Measurements from ENCODE around the gene AGRN.

AGRN gene

DNA sequence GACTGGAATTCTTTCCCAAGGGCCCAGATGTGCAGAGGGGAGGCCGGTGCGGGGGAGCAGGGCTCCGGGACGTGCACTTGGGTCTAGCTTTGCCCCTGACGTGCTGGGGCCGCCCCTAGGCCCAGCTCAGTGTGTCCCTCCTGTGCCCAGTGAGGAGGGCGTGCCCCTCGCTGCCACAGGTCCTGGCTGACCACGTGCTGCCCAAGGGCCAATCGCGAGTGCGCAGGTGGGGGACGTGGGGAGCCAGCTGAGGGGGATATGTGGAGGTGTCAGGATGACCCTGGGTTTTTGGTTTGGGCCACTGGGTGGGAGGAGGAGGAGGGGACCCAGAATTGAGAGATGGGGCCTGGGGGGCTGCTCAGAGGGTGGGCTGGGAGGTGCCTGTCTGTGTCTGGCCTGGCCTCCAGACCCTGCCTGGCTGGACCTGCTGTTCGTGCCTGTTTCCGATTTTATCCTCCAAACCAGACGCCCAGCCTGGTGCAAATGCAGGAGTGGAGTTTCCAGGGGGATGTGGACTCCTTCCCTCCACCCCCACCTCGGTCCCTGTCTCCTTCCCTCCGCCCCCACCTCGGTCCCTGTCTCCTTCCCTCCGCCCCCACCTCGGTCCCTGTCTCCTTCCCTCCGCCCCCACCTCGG lies 60.3 kb downstream of the AGRN start:
- DNase-seq (ENCODE audit: low read depth in 2 of 2), result no peak

DNA sequence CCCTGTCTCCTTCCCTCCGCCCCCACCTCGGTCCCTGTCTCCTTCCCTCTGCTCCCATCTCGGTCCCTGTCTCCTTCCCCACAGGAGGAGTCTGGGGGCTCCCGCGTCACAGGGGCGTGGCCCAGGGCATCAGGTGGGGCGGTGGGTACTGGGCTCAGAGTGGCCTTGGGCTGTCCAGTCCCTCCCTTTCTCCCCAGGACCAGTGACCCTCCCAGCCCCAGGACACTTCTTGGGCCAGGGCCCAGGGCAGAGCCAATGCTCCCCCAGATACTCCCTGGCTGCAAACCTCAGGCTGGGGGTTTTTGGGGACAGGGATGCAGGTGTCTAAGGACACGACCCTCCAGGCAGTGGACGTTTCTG lies 61.0 kb downstream of the AGRN start:
- DNase-seq (ENCODE audit: low read depth in 2 of 2), result no peak

DNA sequence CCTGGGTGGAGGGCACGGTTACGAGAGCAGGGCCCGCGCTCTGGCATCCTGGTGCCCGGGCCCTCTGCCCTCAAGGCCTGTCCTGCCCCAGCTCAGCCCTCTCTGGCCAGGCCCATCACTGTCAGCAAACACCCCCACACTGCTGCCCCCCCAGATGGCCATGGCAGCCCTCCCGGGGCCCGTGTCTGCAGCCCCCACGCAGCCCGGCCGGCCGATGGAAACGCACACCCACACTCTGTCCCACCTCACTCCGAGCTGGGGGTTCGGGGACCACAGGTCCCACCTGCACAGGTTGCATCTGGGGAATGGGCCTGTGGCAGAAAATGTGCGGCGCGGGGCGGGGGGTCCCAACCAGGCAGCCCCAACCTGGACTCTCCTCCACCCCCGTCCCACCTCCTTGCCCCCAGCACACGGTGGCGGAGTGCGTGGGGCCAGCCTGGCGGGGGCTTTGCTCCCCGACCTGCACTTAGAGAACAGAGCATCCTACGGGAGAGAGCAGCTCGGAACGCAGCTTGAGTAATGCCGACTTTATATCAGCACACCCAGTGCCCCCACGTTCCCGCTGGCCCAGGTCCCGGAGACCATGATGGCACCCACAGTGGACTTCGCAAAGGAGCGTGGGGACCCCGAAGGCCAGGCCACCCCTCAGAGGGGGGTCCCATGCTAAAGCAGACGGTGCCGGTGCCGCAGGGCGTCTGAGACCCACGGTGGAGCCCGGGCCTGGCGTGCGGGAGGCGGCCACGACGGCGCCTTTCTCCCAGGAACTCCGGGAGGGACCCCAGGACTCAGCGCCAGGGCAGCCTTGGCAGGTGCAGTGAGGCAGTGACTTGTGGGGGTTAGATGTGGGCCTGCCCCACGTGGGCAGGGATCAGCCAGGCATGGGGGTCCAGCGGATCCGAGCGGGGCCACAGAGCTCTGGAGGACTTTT lies 61.7 kb downstream of the AGRN start:
- no peak for DNase-seq (ENCODE audit: low read depth in 2 of 2)

DNA sequence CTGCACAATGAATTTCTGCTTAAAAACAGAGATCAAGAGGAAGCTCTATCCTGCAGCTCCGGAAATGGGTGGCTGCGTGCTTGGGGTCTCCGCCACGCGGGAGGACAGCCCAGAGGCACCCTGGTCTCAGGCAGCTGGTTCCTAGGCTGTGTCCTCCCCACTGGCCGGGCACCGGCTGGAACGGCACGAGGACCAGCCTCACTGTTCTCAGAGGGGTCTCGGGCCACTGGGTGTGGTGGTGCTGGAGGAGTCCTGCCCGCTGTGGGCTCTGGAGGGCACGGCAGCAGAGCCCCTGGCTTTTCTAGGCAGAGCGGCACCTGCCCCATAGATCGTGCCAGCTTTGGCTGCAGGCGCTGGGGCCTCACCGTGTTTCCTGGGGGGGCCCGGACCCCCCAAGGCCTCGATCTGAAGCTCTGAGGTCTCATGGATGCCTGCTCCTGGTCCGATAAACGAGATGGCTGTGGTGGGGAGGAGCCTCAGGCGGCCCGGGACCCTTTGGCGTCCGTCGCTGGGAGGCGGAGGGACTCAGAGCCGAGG lies 62.4 kb downstream of the AGRN start:
- no peak for DNase-seq (ENCODE audit: low read depth in 2 of 2)

DNA sequence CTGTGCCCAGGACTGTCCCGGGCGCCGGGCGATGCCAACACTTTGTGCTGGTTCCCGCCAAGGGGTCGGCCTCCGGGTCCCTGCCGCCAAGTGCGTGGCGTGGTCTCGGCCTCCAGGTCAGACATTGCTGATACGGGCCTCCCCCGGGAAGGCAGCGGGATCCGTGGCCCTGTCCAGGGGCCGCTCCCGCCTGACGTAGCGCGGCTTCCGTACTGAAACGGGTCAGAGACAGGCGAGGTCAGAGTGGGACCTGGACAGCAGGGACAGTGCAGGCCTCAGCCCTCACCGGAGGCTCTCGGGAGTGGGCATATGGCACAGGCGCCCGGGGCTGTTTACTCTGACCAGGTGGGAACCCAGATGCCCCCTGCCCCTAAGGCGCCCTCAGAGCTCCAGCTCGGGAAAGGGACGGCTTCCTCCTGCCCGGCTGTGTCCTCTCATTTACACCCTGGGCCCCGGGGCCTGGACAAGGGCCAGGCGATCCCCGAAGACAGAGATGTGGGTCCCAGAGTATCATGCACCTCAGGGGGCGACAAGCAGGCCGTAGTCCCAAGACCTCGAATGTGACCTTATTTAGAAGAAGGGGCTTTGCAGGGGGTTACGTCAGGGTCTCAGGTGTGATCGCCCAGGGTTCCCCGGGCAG lies 63.0 kb downstream of the AGRN start:
- no peak for DNase-seq (ENCODE audit: low read depth in 2 of 2)

DNA sequence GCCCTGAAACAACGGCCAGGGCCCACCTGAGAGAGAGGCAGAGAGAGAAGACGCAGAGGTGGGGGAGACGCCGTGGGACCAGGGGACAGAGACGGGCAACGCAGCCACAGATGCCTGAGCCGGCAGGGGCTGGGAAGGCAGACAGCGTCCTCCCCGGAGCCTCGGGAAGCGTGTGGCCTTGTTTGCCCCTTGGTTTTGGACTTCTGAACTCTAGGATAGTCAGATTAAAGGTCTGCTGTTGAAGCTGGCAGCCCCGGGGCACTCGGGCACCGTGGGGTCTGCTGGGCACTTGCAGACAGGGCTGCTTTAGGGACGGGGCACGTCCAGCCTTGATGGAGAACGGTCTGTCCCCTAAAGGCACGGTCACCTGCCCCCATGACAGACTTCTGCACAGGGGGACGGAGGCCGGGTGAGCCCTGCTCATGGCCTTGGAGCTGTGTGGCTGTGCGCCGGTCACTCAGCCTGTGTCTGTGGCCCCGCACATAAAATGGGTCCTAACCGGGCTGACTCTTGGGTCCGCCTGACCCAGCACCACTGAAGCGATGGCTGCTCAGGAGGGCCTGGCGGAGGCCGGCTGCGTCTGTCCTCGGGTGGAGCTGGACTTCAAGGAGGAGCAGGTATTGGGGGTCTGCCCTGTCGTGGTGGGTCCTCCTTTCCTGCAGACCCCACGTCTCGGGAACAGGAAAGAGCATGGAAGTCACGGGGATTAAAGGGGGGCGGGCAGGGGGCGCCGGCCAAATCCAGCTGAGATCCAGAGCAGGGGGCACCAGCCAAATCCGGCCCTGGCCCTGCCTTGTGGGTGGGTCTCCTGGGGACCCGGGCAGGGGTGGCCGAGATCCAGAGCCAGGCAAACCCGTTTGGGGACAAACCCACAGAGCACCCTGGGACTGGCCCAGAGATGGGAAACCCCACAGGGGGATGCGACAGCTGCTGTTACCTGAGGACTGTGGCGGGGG lies 63.8 kb downstream of the AGRN start:
- no peak for DNase-seq (ENCODE audit: low read depth in 2 of 2)

DNA sequence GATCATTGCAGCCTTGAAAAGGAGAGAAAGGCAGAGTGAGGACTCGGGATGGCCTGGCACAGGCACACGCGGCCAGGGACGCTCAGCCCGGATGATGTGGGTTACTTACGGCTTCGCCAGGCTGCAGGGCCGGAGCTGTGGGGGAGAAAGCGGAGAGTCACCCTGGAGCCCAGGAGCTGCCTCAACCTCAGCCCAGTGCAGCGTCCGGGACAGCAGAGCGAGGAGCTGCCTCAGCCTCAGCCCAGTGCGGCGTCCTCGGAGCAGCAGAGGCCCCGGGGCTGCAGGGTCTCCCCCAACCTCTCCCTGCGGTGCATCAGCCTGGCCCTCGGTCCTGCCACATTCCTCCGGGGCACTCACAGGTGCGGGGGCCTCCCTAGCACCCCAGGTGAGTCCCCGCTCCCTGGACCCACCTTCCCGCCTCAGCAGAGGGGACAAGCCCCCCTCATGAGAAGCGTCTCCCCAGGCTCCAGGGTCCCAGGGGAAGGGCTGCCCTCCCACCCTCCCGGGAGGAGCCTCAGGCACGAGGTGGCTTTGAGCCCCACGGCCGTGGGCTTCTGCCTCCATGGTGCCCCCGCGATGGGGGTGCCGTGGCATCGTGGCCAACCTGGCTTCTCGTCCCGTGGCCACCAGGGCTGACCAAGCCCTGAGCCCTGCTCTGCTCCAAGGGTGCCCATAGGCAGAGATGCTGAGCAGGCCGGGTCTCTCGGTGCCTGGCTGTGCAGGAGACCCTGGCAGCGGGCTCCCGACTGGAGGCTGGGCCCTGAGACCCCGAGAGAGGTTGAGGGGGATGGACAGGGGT lies 64.7 kb downstream of the AGRN start:
- no peak for DNase-seq (ENCODE audit: low read depth in 2 of 2)

DNA sequence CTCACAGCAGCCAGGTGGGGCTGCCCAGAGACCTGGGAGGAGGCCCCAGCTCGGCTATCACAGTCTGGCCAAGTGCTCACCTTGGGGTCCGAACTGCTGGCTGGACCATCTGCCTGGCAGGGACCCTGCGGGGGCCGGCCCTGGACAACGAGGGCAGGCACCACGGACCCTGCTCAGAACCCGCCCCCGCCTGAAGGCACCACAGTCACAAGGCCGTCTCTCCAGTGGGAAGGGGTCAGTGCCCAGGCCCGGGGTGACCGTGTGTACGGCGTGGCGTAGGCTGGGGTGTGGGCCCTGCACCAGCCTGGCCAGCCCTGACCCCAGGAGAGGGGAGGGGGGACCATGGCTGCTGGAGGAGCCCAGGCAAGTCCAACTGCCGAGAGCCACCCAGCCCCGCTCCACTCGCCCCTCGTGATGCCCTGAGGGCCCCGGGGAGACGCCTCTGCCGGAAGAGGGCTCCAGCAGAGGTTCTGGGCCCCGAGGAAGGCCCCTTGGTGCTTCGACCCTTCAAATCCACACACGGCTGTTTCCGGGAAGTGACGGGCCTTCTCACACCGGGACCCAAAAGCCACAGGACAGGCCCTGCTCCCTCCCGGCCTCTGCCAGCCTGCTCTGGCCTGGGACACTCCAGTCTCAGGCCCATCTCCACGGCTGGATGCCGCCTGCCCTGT lies 65.4 kb downstream of the AGRN start:
- no peak for DNase-seq (ENCODE audit: low read depth in 2 of 2)

DNA sequence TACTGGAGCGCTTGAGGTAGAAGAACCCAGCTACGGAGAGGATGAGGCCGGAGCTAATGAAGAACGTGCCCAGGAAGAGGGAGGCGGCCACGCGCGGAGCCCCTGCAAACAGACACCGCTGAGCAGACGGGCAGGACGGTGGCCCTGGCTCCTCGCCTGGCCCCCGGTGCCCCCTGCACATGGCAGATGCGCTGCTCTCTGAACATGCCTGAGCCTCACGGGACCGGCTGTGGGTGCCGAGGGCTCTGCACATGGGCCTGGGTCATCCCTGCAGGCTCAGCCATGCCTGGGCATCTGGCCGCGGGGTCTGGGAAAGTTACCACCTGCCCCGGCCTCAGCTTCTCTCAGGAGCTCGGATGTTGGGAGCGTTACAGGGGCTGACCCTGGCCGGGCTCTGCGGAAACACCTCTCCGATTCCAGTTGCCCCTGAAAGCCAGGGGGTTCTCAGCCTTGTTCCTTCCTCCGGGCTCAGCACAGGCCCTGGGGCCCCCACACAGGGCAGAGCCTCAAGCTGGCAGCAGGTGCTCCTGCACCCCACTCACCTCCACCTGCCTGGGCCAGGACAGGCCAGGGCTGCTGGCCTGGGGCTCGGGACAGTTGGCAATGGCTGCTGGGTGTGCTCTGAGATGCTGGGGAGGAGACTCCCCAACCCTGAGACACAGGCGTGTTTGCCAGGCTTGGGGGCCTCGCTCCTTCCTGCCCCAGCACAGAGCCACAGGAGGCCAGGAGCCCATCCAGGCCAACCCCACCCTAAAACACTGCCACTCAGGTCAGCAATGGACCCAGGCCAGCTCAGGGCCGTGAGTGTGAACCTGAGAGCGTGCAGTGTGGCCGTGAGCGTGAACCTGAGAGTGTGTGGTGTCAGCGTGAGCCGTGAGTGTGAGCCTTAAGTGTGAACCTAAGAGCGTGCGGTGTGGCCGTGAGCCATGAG lies 66.3 kb downstream of the AGRN start:
- DNase-seq (ENCODE audit: low read depth in 2 of 2), result no peak

DNA sequence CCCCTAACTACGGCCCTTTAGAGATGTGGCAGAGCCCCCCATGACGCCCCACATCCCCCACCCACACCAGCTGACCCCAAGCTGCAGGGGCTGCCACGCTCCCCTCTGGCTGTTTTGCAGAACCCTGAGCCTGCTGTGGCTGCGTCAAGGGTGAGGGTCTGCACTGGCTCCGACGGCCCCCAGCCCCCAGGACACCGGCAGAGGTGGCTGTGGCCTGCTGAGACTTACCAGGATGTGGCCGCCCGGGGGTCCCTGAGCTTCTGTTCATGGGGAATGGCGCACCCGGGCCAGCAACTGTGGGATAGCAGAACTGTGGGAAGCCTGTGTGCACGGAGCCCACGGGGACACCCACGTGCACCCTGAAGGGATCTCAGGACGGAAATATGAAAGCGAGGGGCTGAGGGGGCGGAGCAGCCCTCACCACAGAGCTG lies 67.0 kb downstream of the AGRN start:
- no peak for DNase-seq (ENCODE audit: low read depth in 2 of 2)

DNA sequence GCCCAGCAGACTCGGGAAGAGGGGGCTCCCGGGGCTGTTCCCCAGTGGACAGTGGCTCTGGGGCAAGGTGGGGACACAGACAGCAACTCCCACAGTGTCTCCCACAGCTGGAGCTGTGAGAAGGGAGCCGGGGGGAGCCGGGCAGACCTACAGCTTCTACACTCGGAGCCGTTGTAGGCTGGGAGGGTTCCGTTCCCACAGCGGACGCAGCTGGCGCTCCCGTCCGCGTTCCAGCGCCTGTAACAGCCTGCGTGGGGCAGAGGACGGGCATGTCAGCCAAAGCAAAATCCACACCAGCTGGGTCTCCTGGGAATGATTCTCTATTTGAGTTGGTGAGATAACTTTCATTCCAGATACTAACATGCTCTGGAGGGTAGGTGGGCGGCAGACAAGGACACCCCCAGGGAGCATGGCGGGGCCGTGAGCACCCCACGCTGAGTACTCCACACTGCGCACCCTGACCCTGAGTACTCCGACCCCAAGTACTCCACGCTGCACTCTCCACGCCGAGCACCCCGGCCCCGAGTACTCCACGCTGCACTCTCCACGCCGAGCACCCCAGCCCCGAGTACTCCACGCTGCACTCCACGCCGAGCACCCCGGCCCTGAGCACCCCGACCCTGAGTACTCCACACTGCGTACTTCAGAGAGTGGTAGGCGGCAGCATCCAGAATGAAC lies 67.6 kb downstream of the AGRN start:
- DNase-seq (ENCODE audit: low read depth in 2 of 2), result no peak

DNA sequence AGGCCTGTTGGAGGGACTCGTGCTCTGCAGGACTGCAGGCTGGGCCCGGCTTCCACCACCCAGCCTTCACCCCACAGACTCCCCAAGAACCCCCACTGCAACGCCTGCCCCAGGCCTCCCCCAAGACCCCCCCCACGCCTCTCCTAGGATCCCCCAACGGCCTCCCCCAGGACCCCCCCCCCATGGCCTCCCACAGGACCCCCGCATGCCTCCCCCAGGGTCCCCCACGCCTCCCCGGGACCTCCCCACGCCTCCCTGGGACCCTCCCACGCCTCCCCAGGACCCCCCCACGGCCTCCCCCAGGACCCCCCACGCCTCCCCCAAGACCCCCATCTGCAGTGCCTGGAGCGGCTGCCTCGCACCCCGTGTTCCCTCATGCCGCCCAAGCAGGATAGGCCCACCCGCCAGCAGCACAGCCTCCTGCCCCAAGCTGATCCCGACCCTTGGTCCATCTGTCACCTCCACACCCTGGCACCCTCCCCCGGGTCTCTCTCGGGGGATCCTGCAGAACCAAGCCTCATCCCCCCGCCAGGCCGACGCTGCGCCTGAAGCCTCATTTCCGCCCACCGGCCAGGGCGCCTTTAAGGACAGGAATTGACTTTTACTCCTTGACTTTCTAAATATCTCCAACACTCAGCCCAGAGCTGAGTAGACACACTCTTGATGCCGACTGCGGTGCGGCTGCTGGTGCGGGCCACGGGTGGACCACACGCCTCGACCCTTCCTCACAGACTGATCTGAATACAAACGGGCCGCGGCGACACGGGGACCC lies 68.3 kb downstream of the AGRN start:
- DNase-seq (ENCODE audit: low read depth in 2 of 2), result no peak

DNA sequence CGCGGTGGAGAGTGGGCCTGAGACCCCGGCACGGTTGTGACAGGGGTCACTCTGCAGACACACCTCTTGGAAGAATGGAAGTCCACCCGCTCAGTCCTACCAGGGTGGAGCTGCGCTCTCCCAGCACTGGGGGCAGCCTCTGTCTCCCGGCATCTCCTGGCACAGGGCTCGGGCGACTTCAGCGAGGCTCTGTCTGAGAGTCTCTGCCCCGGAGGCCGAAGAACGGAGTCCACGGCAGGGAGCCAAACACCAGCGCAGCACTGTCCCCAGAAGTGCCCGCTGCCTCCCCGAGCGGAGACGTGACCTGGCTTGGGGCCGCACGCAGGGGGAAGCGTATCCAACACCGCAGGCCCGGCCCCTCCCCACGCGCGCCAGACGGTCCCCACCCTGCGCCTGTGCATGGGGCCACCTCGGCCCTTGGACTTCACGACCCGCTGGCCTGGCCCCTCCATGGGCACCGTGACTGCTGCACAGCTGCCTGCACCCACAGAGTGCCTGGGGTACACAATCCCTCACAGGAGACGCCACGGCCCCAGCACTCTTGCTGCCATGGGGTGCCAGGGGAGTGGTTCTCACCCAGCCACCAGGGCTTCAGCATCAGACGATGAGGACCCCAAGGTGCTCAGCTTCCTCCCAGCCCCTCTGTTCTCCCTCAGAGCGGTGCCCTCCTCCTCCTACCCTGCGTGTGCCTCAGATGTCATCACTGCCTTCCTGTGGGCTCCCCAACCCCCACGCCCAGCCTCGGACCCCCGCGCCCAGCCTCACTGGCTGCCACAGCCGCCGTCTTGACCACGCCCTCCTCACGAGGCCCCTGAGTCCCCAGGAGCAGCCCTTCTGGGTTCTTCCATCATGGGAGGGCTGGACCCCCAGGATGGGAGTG lies 69.1 kb downstream of the AGRN start:
- no peak for DNase-seq (ENCODE audit: low read depth in 2 of 2)

DNA sequence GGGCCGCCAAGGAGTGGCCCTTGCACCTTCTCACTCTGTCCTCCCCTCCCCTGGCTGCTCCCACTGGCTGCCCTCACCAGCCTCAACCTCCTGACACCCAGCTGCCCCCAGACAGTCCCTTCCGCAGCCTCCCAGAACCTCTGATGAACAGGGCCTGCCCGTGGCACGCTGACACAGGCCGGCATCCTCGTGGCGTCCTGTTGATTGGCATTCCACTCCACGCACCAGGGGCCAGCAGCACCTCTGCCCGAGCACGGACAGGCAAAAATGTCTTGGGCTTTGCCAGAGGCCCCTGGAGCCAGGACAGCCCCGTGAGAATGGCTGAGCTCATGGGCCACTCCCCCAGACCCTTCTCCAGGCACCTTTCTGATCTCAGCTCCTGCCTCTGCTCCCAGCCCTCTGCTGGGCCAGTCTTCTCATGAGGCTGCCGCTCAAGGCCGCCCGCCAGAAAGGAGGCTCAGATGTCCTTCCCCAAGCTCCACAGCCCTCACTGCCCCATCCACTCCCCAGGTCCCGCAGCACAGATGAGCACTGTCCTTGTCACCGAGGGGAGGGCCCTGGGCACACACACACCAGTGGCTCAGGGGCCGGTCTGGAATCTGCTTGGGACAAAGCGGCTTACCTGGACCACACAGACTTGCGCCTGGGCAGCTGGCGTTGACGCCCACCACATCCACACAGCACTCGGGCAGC lies 70.0 kb downstream of the AGRN start:
- no peak for DNase-seq (ENCODE audit: low read depth in 2 of 2)

DNA sequence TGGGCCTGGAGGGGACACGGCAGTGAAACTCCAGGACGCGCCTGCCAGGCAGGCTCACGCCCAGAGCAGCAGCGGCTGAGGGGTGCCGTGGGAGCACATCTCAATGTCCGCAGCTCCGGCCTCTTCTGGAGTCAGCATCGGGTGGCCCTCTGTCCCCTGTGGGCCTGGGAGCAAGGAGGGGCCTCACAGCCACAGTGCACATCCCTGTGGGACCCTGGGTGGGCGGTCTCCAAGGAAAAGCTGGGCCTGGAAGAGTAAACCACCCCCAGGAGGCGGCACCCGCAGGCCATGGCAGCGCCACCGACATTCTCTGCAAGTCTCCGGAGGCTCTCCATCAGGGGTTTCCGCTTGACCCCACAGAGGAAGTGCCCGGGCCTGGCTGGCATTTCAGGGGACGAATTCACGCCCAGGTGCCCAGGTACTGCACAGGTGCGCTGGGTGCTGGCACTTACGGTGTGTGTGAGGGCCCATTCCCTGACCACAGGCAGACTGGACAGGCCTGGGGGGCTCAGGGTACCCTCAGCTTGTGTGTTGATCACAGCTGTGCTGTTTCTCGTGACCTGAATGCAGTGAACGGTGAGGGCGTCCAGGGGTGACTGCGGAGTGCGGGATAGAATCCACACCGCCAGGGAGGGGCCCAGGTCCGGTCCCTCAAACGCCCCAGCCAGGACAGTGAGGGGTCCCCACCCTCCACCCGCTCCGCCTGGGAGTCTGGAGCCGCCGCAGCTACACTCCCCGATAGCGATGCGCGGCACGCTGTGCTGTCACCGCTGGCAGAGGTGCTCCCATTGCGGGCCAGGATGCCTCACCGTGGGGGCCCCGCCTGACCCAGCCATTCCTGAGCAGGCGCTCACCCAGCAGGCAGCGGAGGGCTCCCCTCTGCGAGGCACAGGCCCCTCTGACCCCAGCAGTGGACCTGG lies 70.8 kb downstream of the AGRN start:
- no peak for DNase-seq (ENCODE audit: low read depth in 2 of 2)
